NCI-H146 treated with DMSO at 0.1 percent for 48 hours (cell line): Measurements from ENCODE around the gene NLK.
"Not testable (repeated sequence)": the region's sequence is repeated elsewhere in the genome, so short reads cannot be mapped to it uniquely, and the experiment has no call there.

Experiments used
- DNase-seq: peaks from one replicate; lab custom pipeline; 2025; ENCODE audit not compliant: unreplicated experiment; lab: John Stamatoyannopoulos, UW

NLK gene

DNA sequence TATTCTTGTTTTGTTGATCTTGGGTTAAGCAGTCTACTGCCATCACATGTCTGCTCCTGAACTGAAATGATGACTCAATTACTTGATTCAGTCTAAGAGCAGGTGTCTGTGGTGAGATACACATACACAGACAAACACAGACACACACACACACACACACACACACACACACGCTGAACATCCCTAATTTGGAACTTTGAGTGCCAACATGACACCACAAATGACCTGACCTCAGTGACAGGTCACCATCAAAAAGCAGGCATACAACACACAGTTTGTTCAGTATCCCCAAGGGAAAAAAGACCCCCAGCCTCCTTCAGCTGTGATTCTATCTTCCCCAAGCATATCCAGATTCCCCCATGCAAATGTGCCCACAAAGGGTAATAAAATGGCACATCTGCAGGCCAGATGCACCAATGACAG, 146.4 kb downstream of the NLK start:
- DNase-seq = no peak

DNA sequence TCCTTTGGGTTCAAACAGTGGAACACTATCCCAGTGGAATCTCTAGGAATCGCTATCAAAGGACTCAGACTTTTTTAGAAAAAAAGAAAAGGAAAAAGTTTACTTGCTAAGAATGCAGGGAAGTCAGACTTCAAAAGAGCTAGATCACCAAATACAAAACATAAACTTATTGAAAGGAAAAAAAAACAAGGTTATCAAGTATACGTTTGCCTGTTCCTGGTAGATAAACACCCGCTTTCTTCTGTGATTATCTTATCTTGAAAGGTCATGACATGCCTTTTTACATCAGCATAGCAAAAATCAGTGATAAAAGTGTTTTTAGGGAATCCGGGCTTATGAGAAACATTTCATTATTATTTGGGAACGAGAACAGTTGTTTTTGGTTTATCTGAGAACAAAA, 147.2 kb downstream of the NLK start:
- no peak for DNase-seq

DNA sequence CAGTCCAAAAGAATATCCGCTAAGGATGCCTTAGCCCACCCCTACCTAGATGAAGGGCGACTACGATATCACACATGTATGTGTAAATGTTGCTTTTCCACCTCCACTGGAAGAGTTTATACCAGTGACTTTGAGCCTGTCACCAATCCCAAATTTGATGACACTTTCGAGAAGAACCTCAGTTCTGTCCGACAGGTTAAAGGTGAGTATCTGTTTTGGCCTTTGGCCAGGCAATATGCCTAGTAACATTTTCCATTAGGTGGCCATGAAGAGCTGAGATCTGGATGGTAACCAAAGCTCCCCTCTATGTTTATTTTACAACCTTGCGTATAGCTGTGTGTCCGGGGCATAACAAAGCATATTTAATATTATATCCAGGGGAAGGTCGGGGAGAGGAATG, 148.5 kb downstream of the NLK start:
- DNase-seq = no peak

DNA sequence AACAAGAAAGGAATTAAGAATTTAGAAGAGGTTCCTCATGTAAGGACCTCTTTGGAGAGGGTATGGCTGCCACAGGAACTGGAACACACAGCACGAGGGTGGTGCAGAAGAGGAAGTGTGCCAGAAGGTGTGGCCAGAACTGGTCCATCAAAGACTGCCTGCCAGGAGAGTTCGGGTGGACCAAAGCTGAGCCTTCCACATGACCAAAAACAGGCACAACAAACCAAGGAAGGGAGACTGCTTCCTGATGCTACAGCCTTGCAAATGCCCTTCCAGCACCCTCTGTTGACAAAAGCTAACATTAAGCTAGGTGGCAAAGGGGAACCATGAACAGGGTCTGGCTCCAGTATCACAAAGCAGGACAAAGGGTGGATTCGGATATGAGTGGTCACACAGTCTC, 150.8 kb downstream of the NLK start:
- no peak for DNase-seq

DNA sequence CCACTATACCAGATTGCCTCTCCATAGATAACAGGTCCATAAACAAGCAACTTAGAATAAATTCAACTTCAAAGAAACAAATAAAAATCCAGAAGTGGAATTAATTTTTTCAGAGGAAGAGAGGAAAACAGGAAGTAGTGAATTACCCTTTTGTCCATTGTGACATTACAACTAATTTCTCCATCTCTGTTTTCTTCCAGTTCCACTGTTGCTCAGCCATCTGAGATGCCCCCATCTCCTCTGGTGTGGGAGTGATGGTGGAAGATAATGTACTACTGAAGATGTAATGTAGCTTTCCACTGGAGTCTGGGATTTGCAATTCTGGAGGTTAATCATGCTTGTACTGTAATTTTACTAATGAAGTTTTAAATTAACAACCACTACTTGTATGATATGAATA, 151.9 kb downstream of the NLK start:
- DNase-seq = no peak

GRCh38 chr17:28196636-28197035, 154.2 kb downstream of the NLK start:
- DNase-seq = no peak

DNA sequence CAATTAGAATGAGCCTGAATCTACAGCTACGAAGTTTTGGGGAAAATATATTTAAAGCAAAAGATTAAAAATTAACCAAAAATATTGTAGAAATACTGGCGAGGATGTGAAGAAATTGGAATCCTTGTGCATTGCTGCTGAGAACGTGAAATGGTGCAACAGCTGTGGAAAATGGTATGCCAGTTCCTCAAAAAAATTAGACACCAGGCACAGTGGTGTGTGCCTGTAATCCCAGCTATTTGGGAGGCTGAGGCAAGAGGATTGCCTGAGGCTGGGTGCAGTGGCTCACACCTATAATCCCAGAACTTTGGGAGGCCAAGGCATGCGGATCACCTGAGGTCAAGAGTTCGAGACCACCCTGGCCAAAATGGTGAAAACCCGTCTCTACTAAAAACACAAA, 156.6 kb downstream of the NLK start:
- DNase-seq = no peak

DNA sequence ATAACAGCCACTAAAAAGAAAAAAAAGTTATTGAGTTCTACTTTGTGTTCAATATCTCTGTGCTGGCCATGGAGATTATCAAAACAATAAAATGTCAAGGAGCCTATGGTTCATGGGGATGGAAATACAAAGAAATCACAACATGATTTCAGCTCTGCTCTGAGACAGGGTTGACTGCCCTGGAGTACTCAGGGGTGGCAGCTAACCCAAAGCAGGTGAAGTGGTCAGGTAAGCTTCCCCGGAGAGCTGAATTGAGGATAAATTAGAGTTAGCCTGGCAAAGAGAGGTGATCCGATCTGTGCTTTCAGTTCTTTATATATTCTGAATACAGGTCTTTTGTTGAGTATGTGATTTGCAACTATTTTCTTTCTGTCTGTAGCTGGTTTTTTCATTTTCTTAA, 157.3 kb downstream of the NLK start:
- no peak for DNase-seq

GRCh38 chr17:28201315-28201714, 158.8 kb downstream of the NLK start:
- DNase-seq = no peak

GRCh38 chr17:28204244-28204643, 161.8 kb downstream of the NLK start:
- DNase-seq = no peak

GRCh38 chr17:28204751-28205150, 162.3 kb downstream of the NLK start:
- no peak for DNase-seq

- no peak for DNase-seq
Measured at GRCh38 chr17:28206292-28206691, 163.8 kb downstream of the NLK start.

- no peak for DNase-seq
Measured at GRCh38 chr17:28211811-28212210, 169.3 kb downstream of the NLK start.

GRCh38 chr17:28213578-28213977, 171.1 kb downstream of the NLK start:
- not testable (repeated sequence) for DNase-seq

- DNase-seq = no peak
Measured at GRCh38 chr17:28216052-28216451, 173.6 kb downstream of the NLK start.

DNA sequence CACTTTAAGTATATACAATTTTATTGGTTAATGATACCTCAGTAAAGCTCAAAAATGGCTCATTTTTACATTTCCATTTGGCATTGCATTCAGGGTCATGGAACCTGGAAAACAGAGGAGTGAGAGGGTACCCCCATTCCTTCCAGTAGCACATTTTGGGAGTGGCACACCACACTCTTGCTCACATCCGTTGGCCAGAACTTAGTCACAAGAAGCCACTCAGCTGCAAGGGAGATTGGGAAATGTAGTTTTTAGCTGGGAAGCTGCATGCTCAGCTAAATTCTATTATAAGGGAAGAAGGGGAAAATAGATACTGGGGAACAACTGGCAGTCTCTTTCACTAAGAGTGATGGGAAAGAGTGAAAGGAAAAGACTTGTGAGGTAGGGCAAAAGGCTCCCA, 174.1 kb downstream of the NLK start:
- DNase-seq = no peak

DNA sequence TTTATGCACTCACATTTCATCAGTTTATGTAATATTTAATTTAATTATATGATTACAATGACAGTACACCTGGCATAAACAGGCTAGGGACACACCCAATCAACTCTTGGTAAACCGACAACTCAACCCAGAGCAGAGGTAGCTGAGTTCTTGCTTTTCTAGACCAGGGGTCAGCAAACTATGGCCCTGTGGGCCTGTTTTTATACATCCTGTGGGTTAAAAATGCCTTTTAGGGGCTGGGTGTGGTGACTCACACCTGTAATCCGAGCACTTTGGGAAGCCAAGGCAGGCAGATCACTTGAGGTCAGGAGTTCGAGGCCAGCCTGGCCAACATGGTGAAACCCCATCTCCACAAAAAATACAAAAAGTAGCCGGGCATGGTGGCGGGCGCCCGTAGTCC, 177.3 kb downstream of the NLK start:
- DNase-seq = no peak

DNA sequence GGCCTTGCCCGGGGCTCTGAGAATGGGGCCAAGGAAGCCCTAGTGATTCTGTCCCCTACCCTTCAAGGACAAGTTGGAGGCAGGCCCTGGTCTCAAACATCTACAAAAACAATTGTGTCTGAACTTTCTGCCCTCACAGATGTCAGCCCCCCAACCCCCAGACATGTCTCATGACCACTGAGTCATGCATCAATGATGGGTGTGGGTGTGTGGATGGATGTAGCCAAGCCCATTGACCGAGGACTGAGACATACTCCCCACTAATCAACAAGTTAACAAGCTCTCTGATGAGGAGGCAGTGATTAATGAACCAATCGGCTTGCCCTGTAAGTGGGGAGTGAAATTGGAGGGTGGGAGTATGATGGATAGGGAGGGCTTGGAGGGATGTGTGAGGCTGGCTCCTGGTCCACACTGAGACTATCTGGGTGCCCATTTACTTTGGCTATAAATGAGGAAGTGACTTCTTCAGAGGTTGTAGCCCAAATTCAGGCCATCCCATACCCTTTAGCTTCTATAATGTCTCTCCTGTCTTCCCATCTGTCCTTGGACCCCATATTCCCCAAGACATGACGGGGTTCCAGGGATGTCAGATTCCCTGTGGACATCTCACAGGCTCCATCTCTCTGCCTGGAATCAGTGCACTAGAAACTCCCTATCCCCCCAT, 179.4 kb downstream of the NLK start:
- DNase-seq = no peak

DNA sequence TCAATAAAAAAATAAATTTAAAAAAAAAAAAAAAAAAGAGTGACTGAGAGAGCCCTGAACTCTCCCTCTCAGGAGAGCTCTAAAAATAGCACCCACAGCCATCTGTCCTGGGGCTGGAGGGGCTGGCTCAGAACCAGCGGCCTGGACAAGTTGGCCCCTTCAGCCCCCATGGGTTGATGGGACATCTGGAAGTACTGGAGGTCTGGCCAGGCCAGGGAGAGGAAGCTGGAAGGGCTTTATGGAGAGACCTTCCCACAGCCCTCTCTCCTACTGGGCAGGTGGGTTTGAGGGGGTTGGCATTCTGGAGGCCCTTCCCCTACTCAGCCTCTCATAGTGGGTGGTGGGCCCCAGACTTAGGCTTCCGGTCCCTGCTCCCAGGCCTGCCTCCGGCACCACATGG, 182.8 kb downstream of the NLK start:
- DNase-seq = no peak

GRCh38 chr17:28225867-28226266, 183.4 kb downstream of the NLK start:
- no peak for DNase-seq

GRCh38 chr17:28226563-28227315, 184.3 kb downstream of the NLK start:
- DNase-seq = no peak

- DNase-seq = peak; percentile 64
Measured at GRCh38 chr17:28227316-28228108, 185.0 kb downstream of the NLK start.
